ENCODE measurements around the gene GIPC1. TPM values are rescaled to one million over a fixed set of nuclear protein-coding genes. Genes with fewer than 3 reads are reported as not detected.

Gene GIPC1
- total RNA-seq, 6 experiments from 2014 or later: 25.2 to 63.5 (median 29.8) TPM

GRCh38 chr19:14473073-14473977 is 22.6 kb downstream of the GIPC1 start:
- Histone ChIP-seq H3K27me3 (no peaks in the 10 kb centered on the region), H3K4me1 (peaks cover 0 to 19% (median 4%) of the 10 kb centered on the region in 4 donors), H3K9me3 (no peaks in the 10 kb centered on the region), H3K36me3 (peaks cover 0 to 8% (median under 1%) of the 10 kb centered on the region in 4 donors), H3K27ac (no peak overlapping the region), H3K4me3 (peak overlapping the region in 1 of 3 donors; percentile 26)
- ATAC-seq (peak in 1 of 4 donors; percentile 9), DNase-seq (no peak)
- TF ChIP-seq CTCF (IDR thresholded peaks at IDR 0.05) (no peak), POLR2A (IDR thresholded peaks at IDR 0.05) (no peak)
- WGBS (ENCODE audit: insufficient coverage, low coverage, low lambda C conversion rate, missing lambda C conversion rate): 33% methylated on average over 6 of the region's 97 CpGs
- intact Hi-C loops (cut with DNase I): no loop called here

- intact Hi-C loops (cut with DNase I): no loop called here
- Histone ChIP-seq H3K27me3 (no peaks in the 10 kb centered on the region), H3K4me1 (peaks cover 0 to 19% (median 4%) of the 10 kb centered on the region in 4 donors), H3K4me3 (no peak overlapping the region), H3K9me3 (no peaks in the 10 kb centered on the region), H3K27ac (no peak overlapping the region), H3K36me3 (peaks cover 0 to 11% (median 0%) of the 10 kb centered on the region in 4 donors)
- DNase-seq: peak in 1 of 3 donors; percentile 74
- ATAC-seq: peak; percentile 57 to 75 (median 66)
- peak; percentile 80 to 96 (median 93) for TF ChIP-seq CTCF (IDR thresholded peaks at IDR 0.05)
- no peak for TF ChIP-seq POLR2A (IDR thresholded peaks at IDR 0.05)
- 4% methylated on average over 19 of the region's 66 CpGs for WGBS (ENCODE audit: insufficient coverage, low coverage, low lambda C conversion rate, missing lambda C conversion rate)
These were observed 23.6 kb downstream of the GIPC1 start for GRCh38 chr19:14472202-14472938.

GRCh38 chr19:14471436-14472187 is 24.3 kb downstream of the GIPC1 start:
- Histone ChIP-seq H3K4me3 (no peak overlapping the region), H3K27me3 (no peaks in the 10 kb centered on the region), H3K27ac (no peak overlapping the region), H3K9me3 (no peaks in the 10 kb centered on the region), H3K4me1 (peaks cover 0 to 19% (median 4%) of the 10 kb centered on the region in 4 donors), H3K36me3 (peaks cover 0 to 11% (median 0%) of the 10 kb centered on the region in 4 donors)
- ATAC-seq (no peak), DNase-seq (no peak)
- intact Hi-C loops (cut with DNase I): no loop called here
- no peak for TF ChIP-seq POLR2A (IDR thresholded peaks at IDR 0.05)
- no peak for TF ChIP-seq CTCF (IDR thresholded peaks at IDR 0.05)
- WGBS (ENCODE audit: insufficient coverage, low coverage, low lambda C conversion rate, missing lambda C conversion rate): 66% methylated on average over 39 of the region's 46 CpGs

Data from right lobe of liver (tissue), 6 donors.